ENCODE data around the gene C20orf204.

GRCh38 chr20:64075556-64075955, 39.6 kb downstream of the C20orf204 start:
- TF ChIP-seq POLR2A (IDR thresholded peaks at IDR 0.05; ENCODE audit: low read depth) (no peak), CTCF (IDR thresholded peaks at IDR 0.05) (no peak), POLR2AphosphoS5 (IDR thresholded peaks at IDR 0.05) (no peak), EP300 (IDR thresholded peaks at IDR 0.05) (no peak)

All from esophagus muscularis mucosa (tissue), 4 donors.